NCI-H2081 treated with DMSO at 0.1 percent for 48 hours (cell line): ENCODE measurements around the gene ZNF83.
A peak's percentile ranks its signal among the peaks of the same experiment; 100 is the strongest.
"Not testable (repeated sequence)": the region's sequence is repeated elsewhere in the genome, so short reads cannot be mapped to it uniquely, and the experiment has no call there.

Source experiments
- DNase-seq: peaks from one replicate; lab custom pipeline; 2025; lab: John Stamatoyannopoulos, UW

Gene ZNF83

GRCh38 chr19:52639996-52640395 lies 1.8 kb upstream of the ZNF83 start:
- no peak for DNase-seq

- DNase-seq = no peak
These were observed 446 bp upstream of the ZNF83 start for GRCh38 chr19:52638601-52639000.

- DNase-seq = no peak
These were observed 2.2 kb downstream of the ZNF83 start for GRCh38 chr19:52635786-52636570.

DNA sequence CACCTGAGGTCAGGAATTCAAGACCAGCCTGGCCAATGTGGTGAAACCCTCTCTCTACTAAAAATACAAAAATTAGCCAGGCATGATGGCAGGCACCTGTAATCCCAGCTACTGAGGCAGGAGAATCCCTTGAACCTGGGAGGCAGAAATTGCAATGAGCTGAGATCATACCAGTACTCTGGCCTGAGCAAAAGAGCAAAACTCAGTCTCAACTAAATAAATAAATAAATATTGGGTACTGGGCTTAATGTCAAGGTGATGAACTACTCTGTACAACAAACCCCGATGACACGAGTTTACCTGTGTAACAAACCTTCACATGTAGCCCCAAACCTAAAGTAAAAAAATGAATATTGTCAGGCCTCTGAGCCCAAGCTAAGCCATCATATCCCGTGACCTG lies 10.7 kb downstream of the ZNF83 start:
- DNase-seq = not testable (repeated sequence)

DNA sequence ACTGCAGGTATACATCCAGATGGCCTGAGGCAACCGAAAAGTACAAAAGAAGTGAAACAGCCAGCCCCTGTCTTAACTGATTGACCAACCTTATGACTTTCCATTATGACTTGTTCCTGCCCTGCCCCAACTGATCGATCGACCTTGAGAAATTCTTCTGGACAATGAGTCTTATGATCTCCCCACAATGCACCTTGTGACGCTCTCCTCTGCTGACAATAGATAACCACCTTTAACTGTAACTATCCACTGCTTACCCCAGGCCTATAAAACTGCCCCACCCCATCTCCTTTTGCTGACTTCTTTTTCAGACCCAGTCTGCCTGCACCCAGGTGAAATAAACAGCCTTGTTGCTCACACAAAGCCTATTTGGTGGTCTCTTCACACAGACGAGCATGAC lies 11.2 kb downstream of the ZNF83 start:
- DNase-seq = no peak

DNA sequence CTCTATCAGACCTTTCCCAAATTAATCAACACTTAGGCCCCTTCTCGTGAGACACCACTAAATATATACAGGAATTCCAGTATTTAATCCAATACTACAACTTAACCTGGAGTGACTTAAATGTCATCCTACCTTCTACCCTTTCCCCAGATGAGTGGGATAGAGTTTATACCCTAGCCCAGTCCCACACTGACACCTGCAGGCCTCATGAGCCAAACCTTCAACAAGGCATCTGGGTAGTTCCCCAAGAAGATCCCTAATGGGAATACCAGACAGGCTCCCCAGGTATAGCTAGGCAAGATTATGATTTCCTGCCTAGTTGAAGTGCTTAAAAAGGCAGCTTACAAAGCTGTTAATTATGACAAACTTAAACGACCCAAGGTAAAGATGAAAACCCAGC lies 15.9 kb downstream of the ZNF83 start:
- no peak for DNase-seq

GRCh38 chr19:52621376-52621775 lies 16.8 kb downstream of the ZNF83 start:
- no peak for DNase-seq

DNA sequence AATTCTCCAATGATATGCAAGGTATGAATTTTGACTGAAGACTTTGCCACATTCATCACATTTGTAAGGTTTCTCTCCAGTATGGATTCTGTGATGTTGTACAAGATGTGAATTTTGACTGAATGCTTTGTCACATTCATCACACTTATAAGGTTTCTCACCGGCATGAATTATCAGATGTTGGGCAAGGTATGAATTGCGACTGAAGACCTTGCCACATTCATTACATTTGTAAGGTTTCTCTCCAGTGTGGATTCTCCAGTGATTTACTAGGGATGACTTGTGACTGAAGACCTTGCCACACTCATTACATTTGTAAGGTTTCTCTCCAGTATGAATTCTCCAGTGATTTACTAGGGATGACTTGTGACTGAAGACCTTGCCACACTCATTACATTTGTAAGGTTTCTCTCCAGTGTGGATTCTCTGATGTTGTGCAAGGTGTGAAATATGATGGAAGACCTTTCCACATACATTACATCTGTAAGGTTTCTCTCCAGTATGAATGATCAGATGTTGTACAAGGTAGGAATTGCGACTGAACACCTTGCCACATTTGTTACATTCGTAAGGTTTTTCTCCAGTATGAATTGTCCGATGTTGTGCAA lies 24.8 kb downstream of the ZNF83 start:
- no peak for DNase-seq

DNA sequence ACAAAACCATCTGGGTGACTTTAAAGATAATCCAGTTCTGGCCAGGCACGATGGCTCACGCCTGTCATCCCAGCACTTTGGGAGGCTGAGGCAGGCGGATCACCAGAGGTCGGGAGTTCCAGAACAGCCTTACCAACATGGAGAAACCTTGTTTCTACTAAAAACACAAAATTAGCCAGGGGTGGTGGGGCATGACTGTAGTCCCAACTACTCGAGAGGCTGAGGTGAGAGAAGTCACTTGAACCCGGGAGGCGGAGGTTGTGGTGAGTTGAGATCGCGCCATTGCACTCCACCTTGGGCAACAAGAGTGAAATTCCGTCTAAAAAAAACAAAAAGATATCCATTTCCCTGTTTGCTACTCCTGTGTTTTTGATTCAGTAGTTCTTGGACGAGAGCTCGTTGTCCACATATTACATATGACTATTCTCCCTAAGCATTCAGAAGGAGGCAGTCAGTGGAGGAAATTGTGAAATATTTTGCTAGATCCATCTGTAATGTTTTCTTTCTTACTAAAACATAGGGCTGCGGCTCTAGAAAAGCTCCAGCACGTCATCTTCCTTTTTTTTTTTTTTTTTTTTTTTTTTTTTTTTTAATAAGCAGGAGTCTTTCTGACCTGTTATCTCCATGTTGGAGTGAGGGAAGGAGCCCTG lies 34.5 kb downstream of the ZNF83 start:
- no peak for DNase-seq

- no peak for DNase-seq
These were observed 35.2 kb downstream of the ZNF83 start for GRCh38 chr19:52602941-52603340.

DNA sequence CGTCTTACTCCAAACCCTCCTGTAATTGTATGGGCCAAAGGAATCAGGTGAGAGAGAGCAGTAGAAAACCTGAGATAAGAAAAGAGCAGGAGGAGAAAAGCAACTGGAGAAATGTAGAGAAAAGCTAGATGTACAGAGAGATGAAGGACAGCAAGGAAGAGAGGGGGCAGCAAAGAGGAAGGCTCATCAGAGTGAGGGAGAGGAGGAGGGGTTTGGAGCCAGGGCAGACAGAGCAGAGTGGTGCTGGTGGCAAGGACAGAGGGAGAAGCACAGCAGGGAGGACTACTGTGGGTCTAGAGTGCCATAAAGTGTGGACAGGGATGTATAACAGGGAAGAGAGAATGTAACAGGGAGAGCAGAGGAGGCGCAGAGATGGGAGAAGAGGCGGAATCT lies 36.2 kb downstream of the ZNF83 start:
- DNase-seq = not testable (repeated sequence)

DNA sequence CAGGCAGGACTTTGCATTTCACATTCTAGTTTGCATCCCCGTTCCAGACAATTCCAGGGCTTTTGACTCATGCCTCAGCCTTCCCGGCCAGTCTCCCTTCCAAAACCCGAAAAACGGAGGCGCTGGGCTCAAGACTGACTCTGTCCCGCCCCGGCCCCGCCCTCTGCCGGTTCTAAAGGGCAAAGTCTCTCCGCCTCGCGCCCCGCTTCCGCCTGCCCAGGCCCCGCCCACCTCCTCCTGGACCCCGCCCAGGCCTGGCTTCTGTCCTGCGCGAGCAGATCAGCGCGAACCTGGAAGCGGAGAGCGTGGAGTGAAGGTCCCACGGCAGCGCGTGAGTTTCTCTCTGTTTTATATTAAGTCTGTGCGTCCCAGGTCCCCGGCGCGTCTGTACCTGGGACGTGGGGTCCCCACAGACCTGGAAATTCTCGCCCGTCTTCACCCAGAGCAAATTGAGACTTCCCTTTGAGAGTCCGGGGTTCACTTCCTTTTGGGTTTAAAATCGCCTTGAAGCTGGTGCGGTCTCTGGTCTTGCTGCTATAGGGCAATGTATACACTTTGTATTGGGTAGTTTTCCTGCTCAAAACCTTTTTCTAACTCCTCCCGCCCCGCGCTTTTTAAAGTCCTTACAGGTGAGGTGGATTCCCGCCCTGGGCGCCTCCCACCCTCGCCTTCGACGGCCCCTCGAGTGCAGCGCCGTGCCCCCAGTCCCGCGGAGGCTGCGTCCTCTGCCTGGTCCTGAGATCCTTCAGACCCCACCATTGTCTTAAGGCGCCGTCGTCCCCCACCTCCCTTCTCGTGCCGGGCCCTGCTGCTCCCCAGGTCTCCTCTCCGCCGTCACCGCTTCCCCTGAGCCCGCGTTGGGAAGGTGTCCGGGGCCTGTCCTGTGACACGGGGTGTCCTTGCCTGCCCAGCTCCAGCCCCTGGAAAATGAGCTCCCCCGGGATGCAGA lies 36.9 kb downstream of the ZNF83 start:
- peak; percentile 16 for DNase-seq

DNA sequence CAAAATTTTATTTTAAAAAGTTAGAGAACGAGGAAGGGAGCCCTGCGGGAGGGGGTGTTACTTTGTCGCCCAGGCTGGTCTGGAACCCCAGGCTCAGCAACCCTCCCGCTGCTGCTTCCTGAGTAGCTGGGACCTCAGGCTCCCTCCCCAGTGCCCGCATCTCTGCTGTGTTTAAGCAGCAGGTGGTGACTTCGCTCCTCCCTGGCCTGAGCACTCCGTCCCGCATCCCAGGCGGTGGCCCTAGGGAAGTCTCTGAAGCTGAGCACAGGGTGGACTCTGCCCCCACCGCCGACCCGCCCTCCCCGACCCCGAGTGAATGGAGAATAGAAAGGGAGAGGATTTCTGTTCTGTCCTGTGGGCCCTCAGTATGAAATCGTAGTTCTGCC lies 37.5 kb downstream of the ZNF83 start:
- no peak for DNase-seq

- no peak for DNase-seq
These were observed 38.9 kb downstream of the ZNF83 start for GRCh38 chr19:52599241-52599640.

DNA sequence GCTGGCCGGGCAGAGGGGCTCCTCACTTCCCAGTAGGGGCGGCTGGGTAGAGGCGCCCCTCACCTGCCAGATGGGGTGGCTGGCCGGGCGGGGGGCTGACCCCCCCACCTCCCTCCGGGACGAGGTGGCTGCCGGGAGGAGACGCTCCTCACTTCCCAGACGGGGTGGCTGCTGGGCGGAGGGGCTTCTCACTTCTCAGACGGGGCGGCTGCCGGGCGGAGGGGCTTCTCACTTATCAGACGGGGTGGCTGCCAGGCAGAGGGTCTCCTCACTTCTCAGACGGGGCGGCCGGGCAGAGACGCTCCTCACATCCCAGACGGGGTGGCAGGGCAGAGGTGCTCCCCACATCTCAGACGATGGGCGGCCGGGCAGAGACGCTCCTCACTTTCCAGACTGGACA lies 44.7 kb downstream of the ZNF83 start:
- DNase-seq = not testable (repeated sequence)

- DNase-seq = no peak
These were observed 45.9 kb downstream of the ZNF83 start for GRCh38 chr19:52592301-52592700.

DNA sequence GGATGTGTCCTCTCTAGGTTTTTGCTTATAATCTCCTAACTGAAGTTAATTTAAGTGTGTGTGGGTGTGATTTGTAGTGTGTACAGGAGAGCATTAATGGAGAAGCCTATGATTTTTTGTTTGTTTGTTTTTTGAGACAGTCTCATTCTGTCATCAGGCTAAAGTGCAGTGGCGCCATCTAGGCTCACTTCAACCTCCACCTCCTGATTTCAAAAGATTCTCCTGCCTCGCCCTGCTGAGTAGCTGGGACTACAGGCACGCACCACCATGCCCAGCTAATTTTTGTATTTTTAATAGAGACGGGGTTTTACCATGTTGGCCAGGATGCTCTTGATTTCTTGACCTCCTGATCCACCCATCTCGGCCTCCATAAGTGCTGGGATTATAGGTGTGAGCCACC lies 47.4 kb downstream of the ZNF83 start:
- DNase-seq = no peak

DNA sequence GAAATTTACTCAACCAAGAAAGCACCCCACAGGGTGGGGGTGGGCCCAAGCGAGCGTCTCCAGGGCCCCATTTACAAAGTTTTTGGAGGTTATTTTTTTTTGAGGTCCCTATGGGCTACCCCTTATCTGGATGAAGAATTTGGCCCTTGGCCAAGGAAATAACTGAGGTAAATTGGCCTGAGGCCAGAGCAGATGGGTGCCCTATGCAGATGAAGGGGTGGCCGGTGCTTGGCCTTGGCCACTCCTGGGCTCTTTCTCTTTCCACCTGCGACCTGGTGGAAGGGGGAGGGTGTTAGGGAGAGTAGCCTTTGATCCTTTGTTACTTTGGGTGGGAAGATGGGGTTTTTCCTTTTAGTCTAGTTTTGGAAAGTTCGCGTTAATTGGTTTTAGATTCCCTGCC lies 52.6 kb downstream of the ZNF83 start:
- DNase-seq = no peak

- DNase-seq = no peak
These were observed 53.3 kb downstream of the ZNF83 start for GRCh38 chr19:52584736-52585440.

GRCh38 chr19:52570000-52570861 lies 67.9 kb downstream of the ZNF83 start, which contains the start of gene ZNF701:
Gene ZNF701, plus strand, starts transcription at chr19:52570287. Its CDS starts 3,861 bp downstream, at chr19:52574148.
- peak; percentile 33 for DNase-seq

- not testable (repeated sequence) for DNase-seq
These were observed 68.5 kb downstream of the ZNF83 start for GRCh38 chr19:52569638-52569999.
